HG03575 (cell line): ENCODE results near the gene SRSF1.
A peak's percentile ranks its signal among the peaks of the same experiment; 100 is the strongest.

Source experiments
- ATAC-seq: cut with Tn5 transposase; IDR thresholded peaks from one replicate; pipeline ENCODE4 v1.9.1; 2021; ENCODE audit not compliant: unreplicated experiment, insufficient number of reproducible peaks, low FRiP score; ENCODE audit errors: extremely low read depth

SRSF1 gene

GRCh38 chr17:58020401-58020800 lies 13.4 kb upstream of the SRSF1 start:
- no peak for ATAC-seq

GRCh38 chr17:58019521-58019920 lies 12.5 kb upstream of the SRSF1 start:
- ATAC-seq, result no peak

GRCh38 chr17:58019039-58019438 lies 12.0 kb upstream of the SRSF1 start:
- ATAC-seq, result no peak

GRCh38 chr17:58010067-58010799 lies 3.2 kb upstream of the SRSF1 start:
- no peak for ATAC-seq

- ATAC-seq, result peak; percentile 13
These were observed 998 bp upstream of the SRSF1 start for GRCh38 chr17:58007781-58008706.

GRCh38 chr17:58006560-58006923 lies 504 bp downstream of the SRSF1 start:
- ATAC-seq, result no peak

GRCh38 chr17:58005728-58006559 lies 1.1 kb downstream of the SRSF1 start:
- no peak for ATAC-seq

GRCh38 chr17:58005031-58005727 lies 1.9 kb downstream of the SRSF1 start:
- no peak for ATAC-seq

- ATAC-seq, result no peak
These were observed 3.0 kb downstream of the SRSF1 start for GRCh38 chr17:58004060-58004459.

GRCh38 chr17:58002973-58003372 lies 4.1 kb downstream of the SRSF1 start:
- ATAC-seq, result no peak

GRCh38 chr17:58002154-58002948 lies 4.7 kb downstream of the SRSF1 start:
- no peak for ATAC-seq

- ATAC-seq, result no peak
These were observed 5.5 kb downstream of the SRSF1 start for GRCh38 chr17:58001461-58002124.

GRCh38 chr17:57999496-58000017 lies 7.5 kb downstream of the SRSF1 start:
- no peak for ATAC-seq

GRCh38 chr17:57999010-57999495 lies 8.0 kb downstream of the SRSF1 start:
- ATAC-seq, result no peak

- no peak for ATAC-seq
These were observed 9.8 kb downstream of the SRSF1 start for GRCh38 chr17:57997085-57997809.

GRCh38 chr17:57995076-57995956 lies 11.7 kb downstream of the SRSF1 start:
- no peak for ATAC-seq
